ENCODE results near the gene SAMD4A. TPM values are rescaled to one million over a fixed set of nuclear protein-coding genes. Genes with fewer than 3 reads are reported as not detected.

Gene SAMD4A
- total and polyA plus RNA-seq, 12 donors, result 14.0 to 284 (median 191) TPM

DNA sequence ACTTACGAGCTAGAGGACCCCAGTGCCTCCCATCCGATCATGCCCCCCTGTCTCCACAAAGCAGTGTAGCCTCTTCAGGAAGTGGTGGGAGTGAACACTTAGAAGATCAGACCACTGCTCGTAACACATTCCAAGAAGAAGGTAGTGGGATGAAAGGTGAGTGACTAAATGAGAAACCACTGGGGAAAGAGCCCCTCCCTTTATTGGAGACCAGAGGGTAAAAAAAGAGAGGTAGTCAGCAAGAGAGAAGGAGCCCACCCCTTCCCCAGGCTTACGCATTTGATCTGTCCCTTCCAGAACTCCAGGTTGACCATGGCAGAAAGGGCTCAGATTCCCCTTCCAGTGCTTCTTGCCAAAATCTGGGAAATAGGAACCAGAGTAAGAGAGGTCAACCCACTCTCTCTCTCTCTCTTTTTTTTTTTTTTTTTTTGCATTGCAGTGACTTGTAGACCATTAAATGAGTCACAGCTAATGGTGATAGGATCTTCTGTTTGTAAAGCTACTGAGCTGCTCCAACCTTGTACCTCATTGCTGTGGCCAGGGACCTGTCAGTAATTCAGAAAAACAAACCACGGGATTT lies 170.3 kb downstream of the SAMD4A start:
- DNase-seq (no peak), ATAC-seq (no peak)
- Histone ChIP-seq H3K4me1 (peaks cover 4 to 59% (median 11%) of the 10 kb centered on the region in 9 donors), H3K4me3 (no peak overlapping the region), H3K36me3 (peaks cover 0 to 17% (median 0%) of the 10 kb centered on the region in 9 donors), H3K27me3 (no peaks in the 10 kb centered on the region), H3K27ac (peak overlapping the region in 5 of 10 donors; percentile 4 to 36 (median 10)), H3K9me3 (no peaks in the 10 kb centered on the region)
- no peak for TF ChIP-seq CTCF (IDR thresholded peaks at IDR 0.05)
- intact Hi-C loops (cut with DNase I), result no loop called here
- 86% methylated on average over 5 of the region's 5 CpGs for WGBS, 2 donors

DNA sequence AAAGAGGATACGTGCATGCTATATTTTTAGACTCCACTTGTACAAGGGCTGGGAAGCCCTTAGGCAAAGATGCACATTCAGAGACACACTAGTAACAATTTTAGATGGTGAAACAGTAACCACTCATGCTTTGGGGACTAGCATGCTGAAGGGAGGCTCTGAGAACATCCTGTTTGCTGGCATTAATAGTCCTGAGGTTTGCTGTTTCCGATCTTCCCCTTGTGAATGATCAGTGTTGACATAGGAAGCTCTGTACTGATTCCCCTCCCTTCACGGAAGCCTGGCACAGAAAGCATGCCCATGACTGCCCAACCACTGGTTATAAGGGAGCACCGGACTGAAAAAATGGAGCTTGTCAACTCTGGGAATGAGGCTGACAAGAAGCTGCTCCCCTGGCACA lies 171.1 kb downstream of the SAMD4A start:
- no peak for TF ChIP-seq CTCF (IDR thresholded peaks at IDR 0.05)
- Histone ChIP-seq H3K4me3 (no peak overlapping the region), H3K27ac (peak overlapping the region in 5 of 10 donors; percentile 4 to 36 (median 10)), H3K4me1 (peaks cover 4 to 63% (median 11%) of the 10 kb centered on the region in 9 donors), H3K27me3 (no peaks in the 10 kb centered on the region), H3K9me3 (no peaks in the 10 kb centered on the region), H3K36me3 (peaks cover 0 to 17% (median 0%) of the 10 kb centered on the region in 9 donors)
- 42 to 56% methylated on average over 4 of the region's 4 CpGs for WGBS, 2 donors
- intact Hi-C loops (cut with DNase I), result no loop called here
- peak in 7 of 8 donors; percentile 32 to 80 (median 42) for ATAC-seq
- no peak for DNase-seq

GRCh38 chr14:54739514-54739913 lies 172.6 kb downstream of the SAMD4A start:
- H3K27me3 ChIP-seq, result no peaks in the 10 kb centered on the region
- intact Hi-C loops (cut with DNase I), result no loop called here

More at GRCh38 chr14:54739514-54739913, 172.6 kb downstream of the SAMD4A start:
- no peak for ATAC-seq
- H3K4me3 ChIP-seq, result no peak overlapping the region
- WGBS, 2 donors, result 93 to 95% methylated on average over 7 of the region's 7 CpGs
- no peaks in the 10 kb centered on the region for H3K9me3 ChIP-seq
- H3K4me1 ChIP-seq, result peaks cover 0 to 59% (median 11%) of the 10 kb centered on the region in 9 donors
- no peak for TF ChIP-seq CTCF (IDR thresholded peaks at IDR 0.05)
- H3K27ac ChIP-seq, result no peak overlapping the region
- H3K36me3 ChIP-seq, result peaks cover 0 to 17% (median 0%) of the 10 kb centered on the region in 9 donors
- no peak for DNase-seq

All from heart right ventricle (tissue), 16 donors.